HG03025 (cell line): ENCODE results near the gene MAGEL2.

ENCODE experiments used
- ATAC-seq: cut with Tn5 transposase; IDR thresholded peaks from one replicate; pipeline ENCODE4 v1.9.1; 2021; ENCODE audit warnings: mild to moderate bottlenecking, moderate library complexity; ENCODE audit not compliant: unreplicated experiment, low FRiP score

Gene MAGEL2

DNA sequence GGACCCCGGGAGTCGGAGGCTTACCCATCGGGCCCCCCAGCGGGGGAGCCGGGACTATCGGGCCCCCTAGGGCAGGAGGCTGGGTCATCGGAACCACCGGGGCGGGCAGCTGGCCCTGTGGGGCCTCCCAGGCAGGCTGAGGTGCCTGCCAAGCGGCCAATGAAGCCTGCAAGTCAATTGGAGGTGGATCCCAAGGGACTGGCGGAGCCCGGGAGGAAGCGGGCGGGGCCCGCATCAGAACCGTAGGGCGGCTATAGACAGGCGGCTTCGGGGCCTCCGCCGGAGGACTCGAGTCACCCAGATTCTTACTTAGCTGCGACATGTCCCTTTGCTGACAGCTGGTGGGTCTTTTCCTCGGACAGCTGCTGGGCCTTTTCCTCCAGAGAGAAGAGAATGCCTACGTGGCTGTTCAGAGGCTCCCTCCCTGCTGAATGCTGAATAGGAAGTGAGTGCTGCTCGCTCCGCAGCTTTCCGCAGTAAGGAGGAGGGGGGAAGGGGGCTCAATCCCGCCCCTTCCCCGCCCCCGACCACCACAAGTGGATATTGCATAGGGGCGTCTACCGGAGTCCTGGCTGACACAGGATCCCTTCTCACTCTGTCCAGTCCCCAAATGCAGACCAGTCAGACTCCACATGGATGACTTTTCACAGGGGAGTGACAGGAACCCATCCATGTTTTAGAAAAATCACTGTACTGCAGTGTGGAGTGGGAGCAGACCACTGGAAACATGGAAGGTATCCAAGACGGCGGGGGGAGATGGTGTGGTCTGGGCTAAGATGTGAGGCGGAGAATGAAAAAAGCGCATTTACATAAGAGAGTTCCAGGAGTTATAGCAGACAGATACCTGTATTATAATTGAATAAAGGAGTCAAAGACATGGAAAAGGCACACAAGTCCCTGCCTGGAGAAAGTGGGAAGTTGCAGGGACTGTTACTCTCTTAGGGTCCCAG is at the start of gene MAGEL2:
Gene MAGEL2 (minus strand): TSS at position 447 of the 950 bp plus-strand sequence. CDS start 125 bp downstream, at position 322.
- no peak for ATAC-seq

- no peak for ATAC-seq
These were observed 47.6 kb upstream of the MAGEL2 start for GRCh38 chr15:23695282-23695681.

DNA sequence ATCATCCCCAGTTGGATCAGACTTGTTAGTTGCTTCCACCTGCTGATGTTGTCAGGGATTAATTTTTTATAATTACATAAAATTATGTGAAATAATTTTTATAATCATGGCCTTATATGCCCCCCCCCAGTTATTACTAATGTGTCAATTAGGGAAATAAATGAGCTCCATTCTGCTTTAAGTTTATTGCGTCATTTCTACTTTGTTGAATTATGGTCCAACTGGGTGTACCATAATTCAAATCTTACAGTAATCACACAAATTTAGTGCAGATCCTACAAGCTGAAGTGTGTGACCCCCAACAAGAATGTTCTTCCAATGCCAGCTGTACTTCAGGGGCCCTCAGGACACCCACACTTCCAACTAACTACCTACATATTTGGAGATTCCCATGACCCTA is 46.9 kb upstream of the MAGEL2 start:
- ATAC-seq: no peak

- ATAC-seq: no peak
These were observed 42.8 kb upstream of the MAGEL2 start for GRCh38 chr15:23690450-23690852.

DNA sequence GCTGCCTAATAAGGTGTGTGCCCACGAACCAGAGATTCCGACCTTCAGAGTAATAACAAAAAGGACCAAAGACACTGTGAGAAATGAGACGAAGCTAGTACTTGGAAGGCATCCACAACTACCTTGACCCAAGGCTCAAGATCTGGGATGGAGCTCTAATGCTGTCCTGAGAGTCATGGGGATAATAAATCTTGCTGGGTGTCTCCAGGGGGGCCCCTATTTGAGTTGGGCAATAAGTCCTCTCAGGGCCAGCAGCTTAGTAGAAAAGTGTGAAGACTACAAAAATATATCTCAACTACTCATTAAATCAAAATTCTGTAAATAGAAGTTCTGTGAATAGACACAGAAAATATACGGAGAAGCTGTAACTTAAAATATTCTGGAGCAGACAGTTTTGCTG is 42.3 kb upstream of the MAGEL2 start:
- no peak for ATAC-seq

GRCh38 chr15:23687143-23687470 is 39.4 kb upstream of the MAGEL2 start, which contains the start of gene NDN:
NDN (minus strand) TSS chr15:23687305; CDS start chr15:23687217, 88 bp downstream.
- no peak for ATAC-seq

- no peak for ATAC-seq
These were observed 38.9 kb upstream of the MAGEL2 start for GRCh38 chr15:23686466-23687142.

- no peak for ATAC-seq
These were observed 23.8 kb upstream of the MAGEL2 start for GRCh38 chr15:23671481-23671880.

- no peak for ATAC-seq
These were observed 23.3 kb upstream of the MAGEL2 start for GRCh38 chr15:23670970-23671369.

DNA sequence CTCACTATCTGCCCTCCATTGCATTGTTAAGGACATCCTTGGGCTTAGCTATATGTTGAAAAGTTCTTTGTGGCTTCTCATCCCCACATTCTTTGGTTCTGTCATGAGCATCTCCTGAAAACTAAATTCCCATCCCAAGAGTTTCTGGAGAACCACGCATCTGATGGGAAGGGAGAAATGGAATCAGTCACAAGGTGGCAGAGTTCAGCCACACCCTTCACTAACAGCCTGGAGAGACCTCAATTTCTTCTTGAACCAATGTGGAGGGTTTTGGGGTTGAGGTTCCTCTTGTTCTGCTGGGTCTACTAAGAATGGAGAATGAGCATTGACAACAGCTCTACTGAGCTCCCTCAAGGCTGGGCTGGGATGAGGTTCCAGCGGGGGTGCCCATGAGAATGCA is 15.6 kb upstream of the MAGEL2 start:
- no peak for ATAC-seq

- no peak for ATAC-seq
These were observed 1.4 kb upstream of the MAGEL2 start for GRCh38 chr15:23648920-23649515.

DNA sequence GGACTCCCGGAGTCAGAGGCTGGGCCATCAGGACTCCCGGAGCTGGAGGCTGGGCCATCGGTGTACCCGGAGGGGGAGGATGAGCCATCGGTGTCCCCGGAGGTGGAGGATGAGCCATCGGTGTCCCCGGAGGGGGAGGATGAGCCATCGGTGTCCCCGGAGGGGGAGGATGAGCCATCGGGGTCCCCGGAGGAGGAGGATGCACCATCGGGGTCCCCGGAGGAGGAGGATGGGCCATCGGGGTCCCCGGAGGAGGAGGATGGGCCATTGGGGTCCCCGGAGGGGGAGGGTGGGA is 719 bp downstream of the MAGEL2 start:
- no peak for ATAC-seq

DNA sequence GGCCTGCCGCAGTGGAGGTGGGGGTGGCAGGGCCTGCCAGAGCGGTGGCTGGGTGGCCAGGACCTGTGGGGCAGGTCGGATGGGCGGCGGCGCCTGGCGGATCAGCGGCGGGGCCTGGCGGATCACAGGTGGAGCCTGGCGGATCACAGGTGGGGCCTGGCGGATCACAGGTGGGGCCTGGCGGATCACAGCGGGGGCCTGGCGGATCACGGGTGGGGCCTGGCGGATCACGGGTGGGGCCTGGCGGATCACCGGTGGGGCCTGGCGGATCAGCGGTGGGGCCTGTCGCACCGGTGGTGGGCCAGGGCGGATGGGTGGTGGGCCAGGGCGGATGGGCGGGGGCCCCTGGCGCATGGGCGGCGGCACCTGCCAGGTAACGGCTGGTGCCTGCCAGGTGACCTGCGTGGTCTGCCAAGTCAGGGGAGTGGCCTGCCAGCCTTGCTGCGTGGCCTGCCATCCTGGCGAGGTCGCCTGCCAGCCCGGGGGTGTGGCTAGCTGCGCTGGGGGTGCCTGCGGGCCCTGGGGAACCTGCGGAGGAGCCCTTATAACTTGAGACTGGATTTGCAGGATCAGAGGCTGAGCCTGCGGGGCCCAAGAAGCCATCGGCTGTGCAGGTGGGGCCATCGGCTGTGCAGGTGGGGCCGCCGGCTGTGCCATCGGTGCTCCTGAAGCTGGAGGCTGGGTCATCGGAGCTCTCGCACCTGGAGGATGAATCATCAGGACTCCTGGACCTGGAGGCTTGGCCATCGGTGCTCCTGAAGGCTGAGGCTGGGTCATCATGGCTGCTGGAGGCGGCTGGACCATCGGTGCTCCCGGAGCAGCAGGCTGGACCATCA is 1.3 kb downstream of the MAGEL2 start:
- no peak for ATAC-seq

DNA sequence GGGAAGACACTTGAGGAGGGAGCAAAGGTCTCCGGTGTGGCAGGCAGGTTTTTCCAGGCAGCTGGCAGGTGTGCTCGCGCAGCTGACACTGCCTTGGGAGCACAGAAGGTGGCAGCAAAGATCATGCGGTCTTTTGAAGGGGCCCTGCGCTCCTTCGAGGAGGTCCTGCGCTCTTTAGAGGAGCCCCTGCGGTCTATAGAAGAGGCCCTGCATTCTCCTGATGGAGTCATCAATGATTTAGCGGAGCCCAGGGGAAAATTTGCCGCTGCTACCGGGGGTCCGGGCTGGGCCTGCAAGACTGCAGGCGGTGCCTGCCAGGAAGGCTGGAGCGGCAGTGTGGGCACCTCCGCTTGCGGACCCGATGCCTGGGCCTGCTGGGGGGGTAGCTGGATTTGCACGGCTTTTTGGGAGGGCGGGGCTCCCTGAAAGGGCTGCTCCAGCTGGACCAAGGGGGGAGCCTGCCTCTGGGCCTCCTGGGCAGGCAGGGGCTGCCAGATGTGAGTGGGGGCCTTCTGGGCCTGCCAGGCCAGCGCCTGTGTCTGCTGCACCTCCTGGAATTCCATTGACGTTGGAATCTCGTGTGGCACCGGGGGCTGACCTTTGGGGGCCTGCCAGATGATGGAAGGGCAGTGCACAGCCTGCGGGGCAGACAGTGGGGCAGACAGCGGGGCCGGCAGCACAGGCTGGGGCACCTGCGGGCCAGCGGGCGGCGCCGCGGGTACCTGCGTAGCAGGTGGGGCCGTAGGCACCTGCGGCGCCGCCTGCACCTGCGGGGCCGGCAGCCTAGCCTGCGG is 2.1 kb downstream of the MAGEL2 start:
- ATAC-seq: no peak

- ATAC-seq: no peak
These were observed 2.8 kb downstream of the MAGEL2 start for GRCh38 chr15:23644829-23645228.

- no peak for ATAC-seq
These were observed 5.1 kb downstream of the MAGEL2 start for GRCh38 chr15:23642413-23643044.

- ATAC-seq: no peak
These were observed 13.5 kb downstream of the MAGEL2 start for GRCh38 chr15:23634181-23634580.

GRCh38 chr15:23629234-23629805 is 18.3 kb downstream of the MAGEL2 start:
- no peak for ATAC-seq

DNA sequence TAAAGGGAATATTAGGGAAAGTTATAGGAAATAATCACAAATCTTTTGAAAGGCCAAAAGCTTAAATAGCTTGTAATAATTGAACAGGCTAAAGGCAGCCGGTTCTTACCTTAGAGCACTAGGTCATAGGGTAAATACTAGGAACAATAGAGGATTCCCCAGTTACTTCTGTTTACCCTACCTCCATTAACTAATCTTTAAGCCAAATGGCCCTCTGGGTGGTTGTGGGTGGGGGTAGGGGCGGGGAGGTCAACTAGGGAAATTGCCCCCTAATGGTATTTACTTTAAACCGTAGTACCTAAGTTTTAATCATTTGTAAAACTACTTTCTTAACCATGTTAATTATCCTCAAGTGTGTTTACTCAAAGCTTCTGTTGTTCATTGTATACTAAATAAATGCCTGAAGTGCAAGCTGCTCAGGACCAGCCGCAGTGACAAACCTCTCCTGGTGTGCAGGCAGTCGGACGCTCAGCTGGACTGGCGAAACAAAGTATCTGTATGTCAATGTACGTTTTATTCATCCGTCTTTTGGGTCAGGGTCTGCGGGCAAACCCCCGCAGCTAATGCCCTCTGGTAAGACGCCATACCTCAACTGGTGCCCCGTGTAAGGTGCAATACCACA is 18.9 kb downstream of the MAGEL2 start:
- no peak for ATAC-seq
